Ishikawa (cell line): ENCODE measurements around the gene PEAK1.

Experiments used
- CREB1 ChIP-seq: IDR thresholded peaks from 2 replicates; pipeline ENCODE4 v1.6.1; 2012; ENCODE audit warnings: low read depth
- RAD21 ChIP-seq: IDR thresholded peaks from 2 replicates; pipeline ENCODE4 v1.6.1; 2012; ENCODE audit warnings: low read depth

GRCh38 chr15:77455696-77456321 is 35.9 kb upstream of the PEAK1 start:
- no peak for TF ChIP-seq RAD21
- TF ChIP-seq CREB1, result no peak
